Gastroesophageal sphincter (tissue), 4 donors: ENCODE measurements around the gene DENND6A. TPM values are rescaled to one million over a fixed set of nuclear protein-coding genes. Genes with fewer than 3 reads are reported as not detected.

Source experiments
- ATAC-seq: fragments of 150-250 bp; one replicate; pipeline ENCODE4 v1.9.1; 2016; ENCODE audit warnings: mild to moderate bottlenecking, moderate library complexity
- H3K27ac ChIP-seq, 4 donors: fragments of 200-600 bp; sonication (generic) in 3 of 4; 1 replicate in 3 of 4; 2 replicates in 1 of 4; pipeline ENCODE4 v1.5.1; 2016 to 2019
- H3K27me3 ChIP-seq: fragments of 200-600 bp; sonication (generic); one replicate; pipeline ENCODE4 v1.5.1; 2019
- H3K36me3 ChIP-seq, 2 donors: fragments of 200-600 bp; sonication (generic); one replicate each; pipeline ENCODE4 v1.5.1; 2019; ENCODE audit warnings: control low read depth in 1 of 2
- H3K4me1 ChIP-seq, 3 donors: fragments of 200-600 bp; sonication (generic); 1 replicate in 2 of 3; 2 replicates in 1 of 3; pipeline ENCODE4 v1.5.1; 2016 to 2019; ENCODE audit warnings: control low read depth in 2 of 3
- H3K4me3 ChIP-seq, 2 donors: fragments of 200-600 bp; sonication (generic); one replicate each; pipeline ENCODE4 v1.5.1; 2019; ENCODE audit warnings: mild to moderate bottlenecking in 1 of 2, moderate library complexity in 1 of 2
- H3K9me3 ChIP-seq, 3 donors: fragments of 200-600 bp; sonication (generic); one replicate each; pipeline ENCODE4 v1.5.1; 2017 to 2019; ENCODE audit warnings: control low read depth in 2 of 3
- EP300 ChIP-seq: sonication (generic); formaldehyde crosslinking; IDR thresholded peaks from one replicate; pipeline ENCODE4 v1.6.1; 2017; ENCODE audit warnings: antibody characterized with exemption, mild to moderate bottlenecking
- POLR2A ChIP-seq, 2 donors: fragments of 450-650 bp; IDR thresholded peaks; one replicate each; pipeline ENCODE4 v1.6.1; 2017; ENCODE audit warnings: antibody characterized with exemption in 2 of 2, mild to moderate bottlenecking in 2 of 2, moderate library complexity in 1 of 2
- POLR2AphosphoS5 ChIP-seq: sonication (generic); formaldehyde crosslinking; IDR thresholded peaks from one replicate; pipeline ENCODE4 v1.6.1; 2017; ENCODE audit warnings: antibody characterized with exemption
- WGBS, 2 donors: methylation state at CpG; one replicate each; pipeline ENCODE4 v1.1.5; 2018; ENCODE audit warnings: low coverage in 1 of 2; 5-methylcytosine and 5-hydroxymethylcytosine counted together
- total RNA-seq, 4 donors: library from RNA; depleted of rRNA; stranded (reverse); fragments of >200 nt; gene quantifications; one replicate each; pipeline ENCODE4 v1.1.0, GENCODE V29; 2016
- TF ChIP-seq, protein P1 (sequence below), 4 experiments: fragments of 200-600 bp in 2 of 4; fragments of 450-650 bp in 2 of 4; sonication (generic) in 1 of 4; IDR thresholded peaks; one replicate each; pipeline ENCODE4 v1.5.1; 2017 to 2019; ENCODE audit warnings: antibody characterized with exemption in 4 of 4, mild to moderate bottlenecking in 2 of 4, moderate library complexity in 2 of 4

The DENND6A gene
- total RNA-seq, 4 donors from 2014 or later = 25.8 to 56.0 (median 47.2) TPM

DNA sequence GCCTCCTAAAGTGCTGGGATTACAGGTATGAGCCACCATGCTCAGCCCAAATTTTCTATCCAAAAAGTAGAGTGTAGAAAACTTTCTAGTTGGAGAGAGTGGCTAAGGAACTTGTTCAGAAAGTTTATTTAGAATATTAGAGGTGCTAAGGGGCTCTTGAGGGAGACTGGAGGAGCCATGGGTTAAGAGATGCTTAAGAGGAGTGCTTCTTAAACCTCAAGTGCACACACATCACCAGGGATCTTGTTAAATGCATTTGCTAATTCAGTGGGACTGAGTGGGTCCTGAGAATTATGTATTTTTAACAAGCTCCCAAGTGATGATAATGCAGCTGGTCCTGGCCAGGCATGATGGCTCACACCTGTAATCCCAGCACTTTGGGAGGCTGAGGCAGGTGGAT lies 33.5 kb upstream of the DENND6A start:
- TF ChIP-seq POLR2AphosphoS5 (no peak), POLR2A (IDR thresholded peaks at IDR 0.05) (no peak), EP300 (no peak)
- TF ChIP-seq, protein P1, sequence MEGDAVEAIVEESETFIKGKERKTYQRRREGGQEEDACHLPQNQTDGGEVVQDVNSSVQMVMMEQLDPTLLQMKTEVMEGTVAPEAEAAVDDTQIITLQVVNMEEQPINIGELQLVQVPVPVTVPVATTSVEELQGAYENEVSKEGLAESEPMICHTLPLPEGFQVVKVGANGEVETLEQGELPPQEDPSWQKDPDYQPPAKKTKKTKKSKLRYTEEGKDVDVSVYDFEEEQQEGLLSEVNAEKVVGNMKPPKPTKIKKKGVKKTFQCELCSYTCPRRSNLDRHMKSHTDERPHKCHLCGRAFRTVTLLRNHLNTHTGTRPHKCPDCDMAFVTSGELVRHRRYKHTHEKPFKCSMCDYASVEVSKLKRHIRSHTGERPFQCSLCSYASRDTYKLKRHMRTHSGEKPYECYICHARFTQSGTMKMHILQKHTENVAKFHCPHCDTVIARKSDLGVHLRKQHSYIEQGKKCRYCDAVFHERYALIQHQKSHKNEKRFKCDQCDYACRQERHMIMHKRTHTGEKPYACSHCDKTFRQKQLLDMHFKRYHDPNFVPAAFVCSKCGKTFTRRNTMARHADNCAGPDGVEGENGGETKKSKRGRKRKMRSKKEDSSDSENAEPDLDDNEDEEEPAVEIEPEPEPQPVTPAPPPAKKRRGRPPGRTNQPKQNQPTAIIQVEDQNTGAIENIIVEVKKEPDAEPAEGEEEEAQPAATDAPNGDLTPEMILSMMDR (IDR thresholded peaks at IDR 0.05) = no peak
- H3K27me3 ChIP-seq = no peaks in the 10 kb centered on the region
- ATAC-seq = no peak
- no peaks in the 10 kb centered on the region for H3K4me1 ChIP-seq
- no peak overlapping the region for H3K4me3 ChIP-seq
- H3K27ac ChIP-seq = no peak overlapping the region
- H3K9me3 ChIP-seq = no peaks in the 10 kb centered on the region
- no peaks in the 10 kb centered on the region for H3K36me3 ChIP-seq

- Histone ChIP-seq H3K4me1 (no peaks in the 10 kb centered on the region), H3K27me3 (no peaks in the 10 kb centered on the region), H3K27ac (no peak overlapping the region), H3K36me3 (no peaks in the 10 kb centered on the region), H3K9me3 (no peaks in the 10 kb centered on the region), H3K4me3 (no peak overlapping the region)
- 83% methylated on average over 1 of the region's 1 CpG; no CpG with 5 or more reads in 1 of the 2 donors for WGBS, 2 donors
- no peak for ATAC-seq
- TF ChIP-seq, protein P1 (IDR thresholded peaks at IDR 0.05) = no peak
- no peak for TF ChIP-seq EP300
- no peak for TF ChIP-seq POLR2A (IDR thresholded peaks at IDR 0.05)
- no peak for TF ChIP-seq POLR2AphosphoS5
Observed at GRCh38 chr3:57718118-57718517, 25.2 kb upstream of the DENND6A start.

DNA sequence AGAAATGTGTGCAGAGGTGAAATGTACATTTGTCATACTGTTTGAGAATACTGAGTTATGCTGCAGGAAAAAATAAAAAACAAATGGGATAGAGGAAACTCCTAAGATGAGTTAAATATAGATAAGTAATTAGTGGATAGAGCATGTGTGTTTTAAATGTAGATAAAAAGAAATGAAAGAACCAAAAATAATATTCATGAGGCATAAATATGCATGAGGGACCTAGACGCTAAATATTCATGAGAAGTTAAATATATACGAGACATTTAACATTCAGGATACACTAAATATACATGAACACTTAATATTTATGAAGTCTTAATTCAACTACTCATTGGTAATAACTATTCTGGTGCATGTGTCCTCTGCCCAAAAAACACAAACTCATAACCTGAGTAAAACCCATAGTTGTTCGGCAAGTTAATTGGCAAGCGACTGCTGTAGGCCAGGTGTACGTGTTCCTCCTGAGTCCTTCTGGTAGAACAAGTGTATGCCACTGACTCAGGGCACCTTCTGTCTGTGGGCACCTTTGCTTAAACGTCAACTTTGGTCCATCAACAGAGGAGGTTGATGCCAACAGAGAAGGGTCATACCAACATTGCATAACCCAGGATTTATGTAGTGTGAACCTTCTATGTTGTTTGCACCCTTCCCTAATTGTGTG lies 24.5 kb upstream of the DENND6A start:
- TF ChIP-seq POLR2AphosphoS5 (no peak), EP300 (no peak), POLR2A (IDR thresholded peaks at IDR 0.05) (no peak)
- TF ChIP-seq, protein P1 (IDR thresholded peaks at IDR 0.05) = no peak
- no peak overlapping the region for H3K4me3 ChIP-seq
- H3K4me1 ChIP-seq = no peaks in the 10 kb centered on the region
- H3K27ac ChIP-seq = no peak overlapping the region
- ATAC-seq = no peak
- 91 to 93% methylated on average over 5 to 6 of the region's 6 CpGs for WGBS, 2 donors
- H3K27me3 ChIP-seq = no peaks in the 10 kb centered on the region
- no peaks in the 10 kb centered on the region for H3K9me3 ChIP-seq
- H3K36me3 ChIP-seq = no peaks in the 10 kb centered on the region

GRCh38 chr3:57715686-57716085 lies 22.8 kb upstream of the DENND6A start:
- H3K36me3 ChIP-seq = no peaks in the 10 kb centered on the region
- WGBS, 2 donors = 76 to 100% methylated on average over 1 to 4 of the region's 4 CpGs
- no peaks in the 10 kb centered on the region for H3K27me3 ChIP-seq
- no peak for ATAC-seq
- no peaks in the 10 kb centered on the region for H3K4me1 ChIP-seq
- no peaks in the 10 kb centered on the region for H3K9me3 ChIP-seq
- H3K27ac ChIP-seq = no peak overlapping the region
- no peak overlapping the region for H3K4me3 ChIP-seq
- TF ChIP-seq POLR2A (IDR thresholded peaks at IDR 0.05) = no peak
- TF ChIP-seq POLR2AphosphoS5 = no peak
- TF ChIP-seq, protein P1 (IDR thresholded peaks at IDR 0.05) = no peak
- TF ChIP-seq EP300 = no peak

GRCh38 chr3:57709559-57709958 lies 16.7 kb upstream of the DENND6A start:
- no peak for TF ChIP-seq POLR2AphosphoS5
- TF ChIP-seq, protein P1 (IDR thresholded peaks at IDR 0.05) = no peak
- TF ChIP-seq POLR2A (IDR thresholded peaks at IDR 0.05) = no peak
- TF ChIP-seq EP300 = no peak
- Histone ChIP-seq H3K4me1 (peaks cover 0 to 15% (median 0%) of the 10 kb centered on the region in 3 donors), H3K27me3 (no peaks in the 10 kb centered on the region), H3K36me3 (no peaks in the 10 kb centered on the region), H3K9me3 (no peaks in the 10 kb centered on the region), H3K4me3 (no peak overlapping the region), H3K27ac (peak overlapping the region in 2 of 4 donors; percentile 19 to 20)
- 0 to 4% methylated on average over 2 of the region's 2 CpGs for WGBS, 2 donors
- ATAC-seq = no peak
